Upper lobe of left lung (tissue), 4 donors: ENCODE measurements around the gene CRYAB.

Experiments
- POLR2A ChIP-seq, 4 donors: fragments of 450-650 bp; IDR thresholded peaks; one replicate each; pipeline ENCODE4 v1.5.1; 2016 to 2017; ENCODE audit warnings: antibody characterized with exemption in 4 of 4, mild to moderate bottlenecking in 2 of 4
- TF ChIP-seq, protein P1 (sequence below), 6 experiments: fragments of 450-650 bp in 4 of 6; fragments of 200-600 bp in 2 of 6; sonication (generic) in 2 of 6; IDR thresholded peaks; one replicate each; pipeline ENCODE4 v1.5.1; 2016 to 2019; ENCODE audit warnings: antibody characterized with exemption in 6 of 6

GRCh38 chr11:111916768-111917167, 5.2 kb upstream of the CRYAB start:
- TF ChIP-seq, protein P1, sequence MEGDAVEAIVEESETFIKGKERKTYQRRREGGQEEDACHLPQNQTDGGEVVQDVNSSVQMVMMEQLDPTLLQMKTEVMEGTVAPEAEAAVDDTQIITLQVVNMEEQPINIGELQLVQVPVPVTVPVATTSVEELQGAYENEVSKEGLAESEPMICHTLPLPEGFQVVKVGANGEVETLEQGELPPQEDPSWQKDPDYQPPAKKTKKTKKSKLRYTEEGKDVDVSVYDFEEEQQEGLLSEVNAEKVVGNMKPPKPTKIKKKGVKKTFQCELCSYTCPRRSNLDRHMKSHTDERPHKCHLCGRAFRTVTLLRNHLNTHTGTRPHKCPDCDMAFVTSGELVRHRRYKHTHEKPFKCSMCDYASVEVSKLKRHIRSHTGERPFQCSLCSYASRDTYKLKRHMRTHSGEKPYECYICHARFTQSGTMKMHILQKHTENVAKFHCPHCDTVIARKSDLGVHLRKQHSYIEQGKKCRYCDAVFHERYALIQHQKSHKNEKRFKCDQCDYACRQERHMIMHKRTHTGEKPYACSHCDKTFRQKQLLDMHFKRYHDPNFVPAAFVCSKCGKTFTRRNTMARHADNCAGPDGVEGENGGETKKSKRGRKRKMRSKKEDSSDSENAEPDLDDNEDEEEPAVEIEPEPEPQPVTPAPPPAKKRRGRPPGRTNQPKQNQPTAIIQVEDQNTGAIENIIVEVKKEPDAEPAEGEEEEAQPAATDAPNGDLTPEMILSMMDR (IDR thresholded peaks at IDR 0.05), result no peak
- no peak for TF ChIP-seq POLR2A (IDR thresholded peaks at IDR 0.05)
